GM06990 (cell line): Measurements from ENCODE around the gene SPATA31C1.
A peak's percentile ranks its signal among the peaks of the same experiment; 100 is the strongest.

Experiments
- DNase-seq: peaks from one replicate; pipeline ENCODE4 v3.0.0-alpha.2; 2011; ENCODE audit not compliant: insufficient read length; ENCODE audit errors: extremely low read depth
- H3K27me3 ChIP-seq: replicated peaks from 2 replicates; pipeline ENCODE4 v1.6.0; 2011; ENCODE audit warnings: low read length; ENCODE audit not compliant: control insufficient read depth, insufficient read depth
- H3K36me3 ChIP-seq: 2 replicates; pipeline ENCODE4 v1.5.1; 2011; ENCODE audit warnings: low read length; ENCODE audit not compliant: control insufficient read depth, insufficient read depth
- H3K4me3 ChIP-seq: replicated peaks from 2 replicates; pipeline ENCODE4 v1.5.1; 2011; ENCODE audit warnings: low read depth, mild to moderate bottlenecking, control low read depth, low read length
- CTCF ChIP-seq: IDR thresholded peaks from 2 replicates; pipeline ENCODE4 v1.5.1; 2011; ENCODE audit warnings: low read length, control low read depth, mild to moderate bottlenecking, inconsistent platforms; ENCODE audit not compliant: insufficient read depth, poor library complexity, severe bottlenecking

The SPATA31C1 gene

GRCh38 chr9:87878989-87879511 is 38.7 kb upstream of the SPATA31C1 start:
- Histone ChIP-seq H3K27me3 (no peaks in the 10 kb centered on the region; the same call in none of the 2 replicates), H3K36me3 (no peaks in the 10 kb centered on the region), H3K4me3 (no peak overlapping the region)
- no peak for DNase-seq
- TF ChIP-seq CTCF: no peak

- Histone ChIP-seq H3K4me3 (no peak overlapping the region), H3K36me3 (no peaks in the 10 kb centered on the region), H3K27me3 (no peaks in the 10 kb centered on the region; the same call in 1 of the 2 replicates)
- no peak for DNase-seq
- no peak for TF ChIP-seq CTCF
Measured at GRCh38 chr9:87880116-87880515, 37.6 kb upstream of the SPATA31C1 start.

DNA sequence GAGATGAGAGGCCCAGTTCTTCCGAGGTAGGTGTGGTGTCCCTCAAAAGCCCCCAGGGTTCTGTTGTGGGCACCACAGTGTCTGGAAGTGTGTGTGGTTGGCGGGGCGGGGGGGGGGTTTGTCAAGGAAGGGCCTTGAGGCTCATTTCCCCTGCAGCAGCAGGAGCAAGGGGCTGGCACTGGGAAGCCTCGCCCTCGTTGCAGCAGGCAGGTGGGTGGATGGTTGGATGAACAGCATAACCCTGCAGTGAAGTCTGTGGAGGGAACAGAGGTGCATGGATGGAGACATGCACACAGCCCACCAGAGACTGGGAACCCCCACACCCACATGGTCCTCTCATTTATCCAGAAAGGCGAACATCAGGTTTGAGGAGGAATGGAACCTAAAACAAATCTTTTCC is 37.1 kb upstream of the SPATA31C1 start:
- TF ChIP-seq CTCF: no peak
- H3K27me3 ChIP-seq: no peaks in the 10 kb centered on the region; the same call in 1 of the 2 replicates
- no peak for DNase-seq
- no peak overlapping the region for H3K4me3 ChIP-seq
- H3K36me3 ChIP-seq: no peaks in the 10 kb centered on the region

DNA sequence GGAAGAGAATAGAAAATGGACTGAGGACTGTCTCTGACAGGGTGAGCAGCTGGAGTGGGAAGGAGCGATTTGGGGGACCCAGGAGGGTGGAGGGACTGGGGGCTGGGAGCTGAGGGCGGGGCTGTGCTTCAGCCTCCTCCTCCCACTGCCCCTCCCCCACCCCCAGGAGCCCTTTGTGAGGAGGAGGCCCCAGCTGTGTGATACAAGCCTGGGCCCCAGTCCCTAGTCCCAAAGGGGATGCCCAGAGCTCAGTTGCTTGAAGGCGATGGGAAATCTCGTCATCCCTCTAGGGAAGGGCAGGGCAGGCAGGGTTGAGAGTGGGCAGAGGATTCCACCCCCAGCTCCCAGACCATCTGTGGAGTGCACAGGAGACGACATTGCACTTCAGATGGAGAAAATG is 35.1 kb upstream of the SPATA31C1 start, which contains the start of gene SPATA31E1:
Gene SPATA31E1, plus strand, starts transcription at position 251 of the 400 bp plus-strand sequence. Its CDS starts 15 bp downstream, at position 266.
- no peak for TF ChIP-seq CTCF
- Histone ChIP-seq H3K36me3 (no peaks in the 10 kb centered on the region), H3K27me3 (no peaks in the 10 kb centered on the region; the same call in 1 of the 2 replicates), H3K4me3 (no peak within 1 kb of the TSS)
- DNase-seq: no peak

GRCh38 chr9:87883274-87883673 is 34.5 kb upstream of the SPATA31C1 start:
- H3K4me3 ChIP-seq: no peak overlapping the region
- no peaks in the 10 kb centered on the region for H3K36me3 ChIP-seq
- no peak for DNase-seq
- no peak for TF ChIP-seq CTCF
- no peaks in the 10 kb centered on the region; the same call in 1 of the 2 replicates for H3K27me3 ChIP-seq

- no peak for DNase-seq
- Histone ChIP-seq H3K4me3 (no peak overlapping the region), H3K27me3 (no peaks in the 10 kb centered on the region; the same call in 1 of the 2 replicates), H3K36me3 (no peaks in the 10 kb centered on the region)
- TF ChIP-seq CTCF: peak; percentile 35
Measured at GRCh38 chr9:87883990-87884389, 33.8 kb upstream of the SPATA31C1 start.
